Measurements from ENCODE around the gene XPNPEP1.
A peak's percentile ranks its signal among the peaks of the same experiment; 100 is the strongest.
"Not testable (repeated sequence)": the region's sequence is repeated elsewhere in the genome, so short reads cannot be mapped to it uniquely, and the experiment has no call there.

XPNPEP1 gene

DNA sequence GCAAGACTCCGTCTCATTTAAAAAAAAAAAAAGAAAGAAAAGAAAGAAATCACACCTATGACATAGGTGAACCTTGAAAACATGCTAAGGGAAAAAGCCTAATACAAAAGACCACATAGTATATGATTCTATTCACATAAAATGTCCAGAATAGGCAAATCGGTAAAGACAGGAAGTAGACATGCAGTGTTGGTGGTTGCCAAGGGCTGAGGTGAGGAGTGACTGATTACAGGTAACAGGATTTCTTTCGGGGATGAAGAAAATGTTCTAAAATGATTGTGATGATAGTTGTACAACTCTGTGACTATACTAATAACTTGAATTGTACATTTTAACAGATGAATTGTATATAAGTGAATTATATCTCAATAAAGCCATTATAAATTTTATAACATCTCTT is 3.3 kb downstream of the XPNPEP1 start:
- H3K4me1 ChIP-seq (ENCODE audit: control insufficient read depth, insufficient read depth, low read length, unreplicated experiment): peaks cover 28% of the 10 kb centered on the region

DNA sequence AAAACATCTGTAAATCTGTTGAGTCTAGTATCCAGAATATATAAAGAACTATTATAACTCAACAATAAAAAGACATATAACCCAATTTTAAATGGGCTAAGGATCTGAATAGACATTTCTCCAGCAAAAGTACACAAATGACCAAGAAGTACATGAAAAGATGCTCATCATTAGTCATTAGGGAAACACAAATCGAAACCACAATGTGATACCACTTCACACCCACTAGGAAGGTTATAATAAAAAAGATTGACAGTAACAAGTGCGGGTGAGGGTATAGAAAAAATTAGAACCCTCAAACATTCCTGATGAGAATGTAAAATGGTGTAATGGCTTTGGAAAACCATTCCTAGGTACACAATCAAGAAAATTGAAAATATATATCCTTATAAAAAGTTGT is 4.1 kb downstream of the XPNPEP1 start:
- H3K27me3 ChIP-seq (ENCODE audit: insufficient read depth, low read length): no peaks in the 10 kb centered on the region
- peaks cover 74% of the 10 kb centered on the region for H3K79me2 ChIP-seq (ENCODE audit: control insufficient read depth, insufficient read depth, low read length, unreplicated experiment)
- H2AFZ ChIP-seq (ENCODE audit: low read length, unreplicated experiment): no peak overlapping the region
- H3K36me3 ChIP-seq (ENCODE audit: insufficient read depth, low read length): no peaks in the 10 kb centered on the region
- no peak overlapping the region for H3K27ac ChIP-seq (ENCODE audit: low read depth, low read length)
- H3K4me3 ChIP-seq (ENCODE audit: low read depth, low read length): no peak overlapping the region
- peaks cover 32% of the 10 kb centered on the region for H3K4me1 ChIP-seq (ENCODE audit: control insufficient read depth, insufficient read depth, low read length, unreplicated experiment)

More for the DNA sequence above, 3.3 kb downstream of the XPNPEP1 start:
- Histone ChIP-seq H3K36me3 (ENCODE audit: insufficient read depth, low read length) (no peaks in the 10 kb centered on the region), H2AFZ (ENCODE audit: low read length, unreplicated experiment) (no peak overlapping the region), H3K27me3 (ENCODE audit: insufficient read depth, low read length) (no peaks in the 10 kb centered on the region), H3K79me2 (ENCODE audit: control insufficient read depth, insufficient read depth, low read length, unreplicated experiment) (peaks cover 69% of the 10 kb centered on the region), H3K4me3 (ENCODE audit: low read depth, low read length) (no peak overlapping the region), H3K27ac (ENCODE audit: low read depth, low read length) (no peak overlapping the region)

DNA sequence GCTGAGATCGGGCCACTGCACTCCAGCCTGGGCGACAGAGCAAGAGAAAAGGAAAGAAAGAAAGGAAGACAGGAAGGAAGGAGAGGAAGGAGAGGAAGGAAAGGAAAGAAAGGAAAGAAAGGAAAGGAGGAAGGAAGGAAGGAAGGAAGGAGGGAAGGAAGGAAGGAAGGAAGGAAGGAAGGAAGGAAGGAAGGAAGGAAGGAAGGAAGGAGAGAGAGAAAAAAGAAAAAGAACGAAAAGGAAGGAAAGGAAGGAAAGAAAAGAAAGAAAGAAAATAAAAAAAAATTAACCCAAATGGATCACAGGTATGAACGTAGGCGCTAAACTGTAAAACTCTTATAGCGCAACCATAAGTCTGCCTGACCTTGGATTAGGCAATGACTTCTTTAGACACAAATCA is 4.6 kb downstream of the XPNPEP1 start:
- H2AFZ ChIP-seq (ENCODE audit: low read length, unreplicated experiment); H3K4me3 ChIP-seq (ENCODE audit: low read depth, low read length); H3K27ac ChIP-seq (ENCODE audit: low read depth, low read length); H3K27me3 ChIP-seq (ENCODE audit: insufficient read depth, low read length); H3K36me3 ChIP-seq (ENCODE audit: insufficient read depth, low read length): not testable (repeated sequence)
- H3K79me2 ChIP-seq (ENCODE audit: control insufficient read depth, insufficient read depth, low read length, unreplicated experiment): peaks cover 79% of the 10 kb centered on the region
- peaks cover 30% of the 10 kb centered on the region for H3K4me1 ChIP-seq (ENCODE audit: control insufficient read depth, insufficient read depth, low read length, unreplicated experiment)

DNA sequence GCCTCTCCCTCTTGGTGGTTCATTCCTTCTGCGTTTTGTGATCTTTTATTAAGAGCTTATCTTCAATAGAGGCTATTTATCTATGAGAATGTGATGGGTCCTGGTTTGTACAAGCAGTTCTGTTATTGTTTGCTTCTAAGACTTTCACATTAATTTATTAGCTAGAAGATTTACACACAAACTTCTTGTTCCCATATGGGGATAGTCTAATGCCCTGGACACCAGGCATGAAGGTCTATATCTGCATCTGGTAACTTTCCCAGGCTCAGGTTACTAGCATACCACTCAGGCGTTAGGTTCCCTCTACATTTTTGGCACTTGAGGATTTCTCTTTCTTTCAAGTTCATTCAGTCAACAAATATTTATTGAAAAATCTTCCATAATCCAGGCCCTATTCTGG is 7.7 kb downstream of the XPNPEP1 start:
- Histone ChIP-seq H3K27me3 (ENCODE audit: insufficient read depth, low read length) (no peaks in the 10 kb centered on the region), H3K79me2 (ENCODE audit: control insufficient read depth, insufficient read depth, low read length, unreplicated experiment) (peaks cover 82% of the 10 kb centered on the region), H3K27ac (ENCODE audit: low read depth, low read length) (peak overlapping the region; percentile 71), H3K4me3 (ENCODE audit: low read depth, low read length) (no peak overlapping the region), H3K4me1 (ENCODE audit: control insufficient read depth, insufficient read depth, low read length, unreplicated experiment) (peaks cover 28% of the 10 kb centered on the region), H2AFZ (ENCODE audit: low read length, unreplicated experiment) (no peak overlapping the region), H3K36me3 (ENCODE audit: insufficient read depth, low read length) (peaks cover 13% of the 10 kb centered on the region)

DNA sequence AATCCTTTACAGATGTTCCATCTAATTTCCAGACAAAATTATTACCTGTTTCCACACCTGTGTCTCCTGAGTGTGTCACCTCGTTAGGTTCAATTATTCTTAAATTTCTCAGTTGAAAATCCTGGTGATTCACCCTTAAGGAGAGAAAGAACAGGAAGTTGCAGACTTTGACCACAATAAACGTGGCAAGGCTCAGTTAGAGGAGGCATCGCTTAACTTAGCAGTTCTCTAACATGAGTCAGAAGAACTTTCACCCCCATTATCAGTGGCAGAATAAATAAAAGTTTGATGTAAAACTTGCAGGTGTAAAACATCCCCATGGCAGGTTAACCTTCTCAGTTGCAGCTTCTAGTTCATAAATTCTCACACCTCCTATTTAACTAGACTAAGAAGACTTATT is 8.3 kb downstream of the XPNPEP1 start:
- H2AFZ ChIP-seq (ENCODE audit: low read length, unreplicated experiment): no peak overlapping the region
- peaks cover 77% of the 10 kb centered on the region for H3K79me2 ChIP-seq (ENCODE audit: control insufficient read depth, insufficient read depth, low read length, unreplicated experiment)
- no peak overlapping the region for H3K4me3 ChIP-seq (ENCODE audit: low read depth, low read length)
- no peaks in the 10 kb centered on the region for H3K27me3 ChIP-seq (ENCODE audit: insufficient read depth, low read length)
- H3K36me3 ChIP-seq (ENCODE audit: insufficient read depth, low read length): peaks cover 15% of the 10 kb centered on the region
- H3K4me1 ChIP-seq (ENCODE audit: control insufficient read depth, insufficient read depth, low read length, unreplicated experiment): peaks cover 28% of the 10 kb centered on the region
- H3K27ac ChIP-seq (ENCODE audit: low read depth, low read length): peak overlapping the region; percentile 71

DNA sequence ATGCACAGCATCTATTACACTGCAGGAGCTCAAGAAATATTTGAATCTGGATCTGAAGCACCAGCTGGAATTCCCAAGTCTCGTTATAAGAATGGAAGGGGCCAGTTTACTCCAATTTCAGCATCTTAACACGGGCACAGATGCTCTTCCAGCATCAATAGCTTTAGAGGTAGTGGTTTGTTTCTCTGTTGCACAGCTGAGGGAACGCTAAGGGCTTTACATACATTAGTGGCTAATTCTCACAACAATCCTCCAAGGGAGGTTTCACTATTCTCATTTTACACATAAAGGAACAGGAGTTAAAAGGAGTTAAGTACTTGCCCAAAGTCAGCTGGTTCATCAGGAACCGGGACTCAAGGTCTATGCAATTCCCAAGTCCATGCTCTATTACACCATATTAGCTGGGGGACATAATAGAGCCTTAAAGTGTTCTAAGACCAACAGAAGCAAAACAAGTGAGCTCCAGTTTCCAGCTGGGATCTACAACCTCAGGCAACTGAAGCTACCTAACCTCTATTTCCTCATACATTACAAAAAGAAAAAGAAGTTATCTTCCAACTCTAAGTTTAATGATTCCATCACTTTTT is 9.9 kb downstream of the XPNPEP1 start:
- Histone ChIP-seq H3K27me3 (ENCODE audit: insufficient read depth, low read length) (no peaks in the 10 kb centered on the region), H3K4me3 (ENCODE audit: low read depth, low read length) (no peak overlapping the region), H3K27ac (ENCODE audit: low read depth, low read length) (no peak overlapping the region), H3K4me1 (ENCODE audit: control insufficient read depth, insufficient read depth, low read length, unreplicated experiment) (peaks cover 28% of the 10 kb centered on the region), H2AFZ (ENCODE audit: low read length, unreplicated experiment) (no peak overlapping the region), H3K36me3 (ENCODE audit: insufficient read depth, low read length) (peaks cover 18% of the 10 kb centered on the region), H3K79me2 (ENCODE audit: control insufficient read depth, insufficient read depth, low read length, unreplicated experiment) (peaks cover 69% of the 10 kb centered on the region)

DNA sequence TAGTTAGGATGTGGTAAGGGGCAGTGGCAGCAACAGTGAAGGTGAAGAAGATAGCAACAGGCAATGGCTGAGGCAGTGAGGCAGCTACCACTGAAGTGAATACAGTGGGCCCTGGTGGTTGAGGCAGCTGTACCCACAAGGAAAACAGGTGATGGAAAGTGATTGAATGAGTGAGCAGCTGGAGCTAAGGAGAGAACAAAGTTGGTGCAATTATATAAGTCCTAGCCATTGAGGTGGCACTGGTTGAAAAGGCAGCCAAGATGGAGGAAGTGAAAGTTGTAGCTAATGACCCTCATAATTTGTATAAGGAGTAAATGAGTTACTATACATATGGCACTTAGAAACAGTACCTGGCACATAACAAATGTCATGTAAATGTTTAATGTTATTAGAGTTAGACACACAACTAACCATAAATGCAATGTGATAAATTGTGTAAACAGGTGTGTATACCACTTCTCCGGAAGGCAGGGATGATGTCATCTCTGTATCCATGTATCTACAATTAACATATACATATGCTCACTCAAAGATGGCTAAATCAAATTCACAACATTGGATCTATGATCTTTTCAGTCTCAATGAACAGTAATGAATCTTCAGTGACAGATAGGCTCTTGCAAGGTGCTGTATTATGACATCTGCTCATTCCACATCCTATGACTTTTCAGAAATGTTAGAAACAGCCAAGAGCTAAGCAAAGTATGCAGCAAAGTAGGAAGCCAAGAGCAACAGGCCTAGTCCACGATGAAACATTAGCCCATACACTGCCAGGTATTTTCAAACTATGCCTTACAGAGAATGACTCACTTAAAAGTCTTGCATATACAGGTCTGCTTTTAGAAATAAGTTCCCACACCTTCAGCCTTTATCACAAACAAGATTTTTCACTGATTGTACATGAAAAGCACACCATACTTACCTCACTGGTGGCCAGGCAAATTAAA is 10.7 kb downstream of the XPNPEP1 start:
- Histone ChIP-seq H3K79me2 (ENCODE audit: control insufficient read depth, insufficient read depth, low read length, unreplicated experiment) (peaks cover 68% of the 10 kb centered on the region), H3K27me3 (ENCODE audit: insufficient read depth, low read length) (no peaks in the 10 kb centered on the region), H3K36me3 (ENCODE audit: insufficient read depth, low read length) (peaks cover 21% of the 10 kb centered on the region), H2AFZ (ENCODE audit: low read length, unreplicated experiment) (no peak overlapping the region), H3K27ac (ENCODE audit: low read depth, low read length) (no peak overlapping the region), H3K4me3 (ENCODE audit: low read depth, low read length) (no peak overlapping the region), H3K4me1 (ENCODE audit: control insufficient read depth, insufficient read depth, low read length, unreplicated experiment) (peaks cover 28% of the 10 kb centered on the region)

DNA sequence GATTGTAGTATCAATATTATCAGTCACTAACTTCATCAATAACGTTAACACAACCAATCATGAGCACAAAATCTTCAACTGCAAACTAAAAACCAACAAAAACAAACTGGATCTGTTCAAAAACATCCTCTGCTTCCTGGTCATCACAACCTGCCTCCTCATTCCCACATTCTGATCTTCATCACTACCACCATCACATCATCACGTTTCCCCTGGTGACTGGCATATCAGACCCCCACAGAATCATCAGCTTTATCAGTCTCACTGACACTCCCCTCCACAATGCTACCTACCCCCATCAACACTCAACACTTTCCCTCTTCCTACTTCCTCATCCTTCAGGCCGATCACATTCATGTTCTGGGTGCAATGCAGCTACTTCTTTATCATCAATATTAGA is 11.4 kb downstream of the XPNPEP1 start:
- Histone ChIP-seq H3K4me1 (ENCODE audit: control insufficient read depth, insufficient read depth, low read length, unreplicated experiment) (peaks cover 28% of the 10 kb centered on the region), H3K27me3 (ENCODE audit: insufficient read depth, low read length) (no peaks in the 10 kb centered on the region), H3K4me3 (ENCODE audit: low read depth, low read length) (no peak overlapping the region), H3K27ac (ENCODE audit: low read depth, low read length) (no peak overlapping the region), H3K79me2 (ENCODE audit: control insufficient read depth, insufficient read depth, low read length, unreplicated experiment) (peaks cover 65% of the 10 kb centered on the region), H3K36me3 (ENCODE audit: insufficient read depth, low read length) (peaks cover 21% of the 10 kb centered on the region), H2AFZ (ENCODE audit: low read length, unreplicated experiment) (no peak overlapping the region)

DNA sequence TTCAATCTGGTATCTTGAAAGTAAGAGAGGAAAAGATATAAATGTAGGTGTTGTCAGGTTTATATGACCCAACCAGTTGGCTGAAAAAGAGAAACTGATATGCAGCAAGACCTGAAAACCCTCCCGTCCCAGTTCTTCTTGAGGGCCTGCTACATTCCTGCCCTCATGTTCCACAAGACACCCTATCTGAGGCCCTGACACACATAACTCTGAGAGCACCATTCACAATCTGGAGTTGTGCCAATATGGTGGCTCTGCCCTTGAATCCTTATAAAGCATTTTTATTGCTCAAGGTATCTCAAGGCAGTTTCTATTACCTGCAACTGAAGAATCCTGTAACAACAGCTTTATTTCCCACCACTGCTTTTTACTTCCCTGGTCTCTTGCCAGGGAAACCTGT is 17.0 kb downstream of the XPNPEP1 start:
- Histone ChIP-seq H3K36me3 (ENCODE audit: insufficient read depth, low read length) (peaks cover 15% of the 10 kb centered on the region), H3K79me2 (ENCODE audit: control insufficient read depth, insufficient read depth, low read length, unreplicated experiment) (peaks cover 24% of the 10 kb centered on the region), H3K27me3 (ENCODE audit: insufficient read depth, low read length) (no peaks in the 10 kb centered on the region), H2AFZ (ENCODE audit: low read length, unreplicated experiment) (no peak overlapping the region), H3K27ac (ENCODE audit: low read depth, low read length) (no peak overlapping the region), H3K4me1 (ENCODE audit: control insufficient read depth, insufficient read depth, low read length, unreplicated experiment) (peaks cover 30% of the 10 kb centered on the region), H3K4me3 (ENCODE audit: low read depth, low read length) (no peak overlapping the region)

DNA sequence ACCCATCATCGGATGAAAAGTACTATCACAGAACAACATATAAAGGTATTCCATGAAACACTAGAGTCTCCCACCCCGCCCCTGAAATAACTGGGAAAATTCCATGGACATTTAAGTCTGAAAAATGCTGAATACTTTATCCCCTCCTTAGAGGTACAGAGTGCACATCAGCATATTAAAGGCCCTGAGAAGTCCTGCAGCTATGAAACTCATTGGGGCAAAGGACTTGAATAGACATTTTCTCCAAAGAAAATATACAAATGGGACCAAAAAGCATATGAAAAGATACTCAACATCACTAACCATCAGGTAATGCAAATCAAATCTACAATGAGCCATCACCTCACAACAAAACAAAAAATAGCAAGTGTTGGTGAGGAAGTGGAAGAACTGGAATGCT is 18.9 kb downstream of the XPNPEP1 start:
- H3K4me3 ChIP-seq (ENCODE audit: low read depth, low read length): no peak overlapping the region
- 0 out of 2 replicates have a peak overlapping the region, but pooled peaks have one; percentile 88 for H3K27ac ChIP-seq (ENCODE audit: low read depth, low read length)
- no peak overlapping the region for H2AFZ ChIP-seq (ENCODE audit: low read length, unreplicated experiment)
- peaks cover 6% of the 10 kb centered on the region; the same call in 1 of the 2 replicates for H3K36me3 ChIP-seq (ENCODE audit: insufficient read depth, low read length)
- no peaks in the 10 kb centered on the region for H3K27me3 ChIP-seq (ENCODE audit: insufficient read depth, low read length)
- H3K4me1 ChIP-seq (ENCODE audit: control insufficient read depth, insufficient read depth, low read length, unreplicated experiment): peaks cover 43% of the 10 kb centered on the region
- H3K79me2 ChIP-seq (ENCODE audit: control insufficient read depth, insufficient read depth, low read length, unreplicated experiment): peaks cover 27% of the 10 kb centered on the region

Data from ACC112 (cell line).